H1 (cell line): ENCODE results near the gene DYSF. TPM values are rescaled to one million over a fixed set of nuclear protein-coding genes. Genes with fewer than 3 reads are reported as not detected.

Experiments
- CTCF ChIA-PET: fragments of 300-600 bp; sonication (Branson Sonifier 250); formaldehyde crosslinking; loops from one replicate; lab custom pipeline; 2021; ENCODE audit not compliant: partially characterized antibody; lab: Charles Lee
- POLR2A ChIA-PET: fragments of 300-600 bp; sonication (Branson Sonifier 250); formaldehyde crosslinking; loops from one replicate; lab custom pipeline; 2021; ENCODE audit warnings: inconsistent platforms; ENCODE audit not compliant: partially characterized antibody; lab: Charles Lee
- DNase-seq, 2 experiments: peaks; one replicate each; pipeline versions ENCODE4 v3.0.0 to v3.0.0-alpha.2; 2010 to 2022; ENCODE audit warnings: low spot score in 2 of 2, low read depth in 1 of 2, mixed read lengths in 1 of 2
- FAIRE-seq: peaks from 2 replicates; lab custom pipeline; 2011; peaks lifted over from hg19 to GRCh38; lab: Jason Lieb, UNC
- H2AFZ ChIP-seq: 2 replicates; pipeline ENCODE4 v1.8.1; 2012; ENCODE audit warnings: low read length, inconsistent platforms
- H2AK5ac ChIP-seq: 2 replicates; pipeline ENCODE4 v1.6.1; 2013; ENCODE audit warnings: low read depth, low read length
- H2BK120ac ChIP-seq: replicated peaks from 2 replicates; pipeline ENCODE3; 2013; ENCODE audit warnings: low read depth, low read length, inconsistent platforms
- H2BK12ac ChIP-seq: 2 replicates; pipeline ENCODE4 v1.6.1; 2013; ENCODE audit warnings: low read depth, low read length
- H2BK15ac ChIP-seq: 2 replicates; pipeline ENCODE4 v1.6.1; 2013; ENCODE audit warnings: low read length
- H2BK20ac ChIP-seq: 2 replicates; pipeline ENCODE4 v1.6.1; 2013; ENCODE audit warnings: low read length
- H2BK5ac ChIP-seq: 2 replicates; pipeline ENCODE4 v1.6.1; 2013; ENCODE audit warnings: low read depth, low read length
- H3K14ac ChIP-seq: 2 replicates; pipeline ENCODE4 v1.6.1; 2013; ENCODE audit warnings: inconsistent platforms; ENCODE audit not compliant: insufficient read length
- H3K18ac ChIP-seq: 2 replicates; pipeline ENCODE4 v1.6.1; 2013; ENCODE audit warnings: low read length; ENCODE audit errors: extremely low read depth
- H3K23ac ChIP-seq: 2 replicates; pipeline ENCODE4 v1.6.1; 2013; ENCODE audit warnings: inconsistent platforms; ENCODE audit not compliant: insufficient read length
- H3K23me2 ChIP-seq: 2 replicates; pipeline ENCODE4 v1.6.1; 2013; ENCODE audit warnings: low read depth, low read length
- H3K27ac ChIP-seq: 2 replicates; pipeline ENCODE4 v1.6.1; 2011; ENCODE audit warnings: low read depth, low read length, inconsistent platforms
- H3K27me3 ChIP-seq, 4 experiments: replicated peaks in 1 of 4; 1 replicate in 1 of 4; 2 replicates in 3 of 4; pipeline versions ENCODE4 v1.6.1 to v1.8.1; 2011 to 2013; ENCODE audit warnings: low read length in 3 of 4, mild to moderate bottlenecking in 3 of 4, inconsistent platforms in 2 of 4, mixed read lengths in 2 of 4, moderate library complexity in 1 of 4; ENCODE audit not compliant: control insufficient read depth in 3 of 4, insufficient read depth in 3 of 4; ENCODE audit errors: extremely low read depth in 1 of 4
- H3K36me3 ChIP-seq, 4 experiments: 2 replicates each; pipeline versions ENCODE4 v1.6.1 to v1.8.1; 2011 to 2013; ENCODE audit warnings: mild to moderate bottlenecking in 4 of 4, low read length in 3 of 4, moderate library complexity in 2 of 4, control low read depth in 1 of 4, inconsistent platforms in 1 of 4; ENCODE audit not compliant: insufficient read depth in 4 of 4, control insufficient read depth in 2 of 4
- H3K4ac ChIP-seq: replicated peaks from 2 replicates; pipeline ENCODE3; 2013; ENCODE audit warnings: low read length, low read depth, mixed read lengths, inconsistent platforms; ENCODE audit not compliant: insufficient read length
- H3K4me1 ChIP-seq, 4 experiments: replicated peaks in 1 of 4; 1 replicate in 1 of 4; 2 replicates in 3 of 4; pipeline versions ENCODE4 v1.6.1 to v1.8.1; 2011 to 2013; ENCODE audit warnings: low read length in 3 of 4, inconsistent platforms in 2 of 4, mixed read lengths in 1 of 4; ENCODE audit not compliant: insufficient read depth in 4 of 4, control insufficient read depth in 3 of 4
- H3K4me2 ChIP-seq, 2 experiments: 2 replicates each; pipeline versions ENCODE4 v1.6.1 to v1.8.1; 2011 to 2013; ENCODE audit warnings: low read depth in 2 of 2, low read length in 2 of 2, control low read depth in 1 of 2, inconsistent platforms in 1 of 2, mild to moderate bottlenecking in 1 of 2; ENCODE audit not compliant: insufficient read depth in 1 of 2
- H3K4me3 ChIP-seq, 4 experiments: fragments of 200-600, 300-600 bp in 1 of 4; sonication (generic), shearing (Covaris generic), sonication (Bioruptor Twin) in 1 of 4; 2 replicates each; pipeline versions ENCODE4 v1.5.1 to v1.8.1; 2011 to 2016; ENCODE audit warnings: low read length in 4 of 4, low read depth in 3 of 4, control low read depth in 2 of 4, inconsistent platforms in 2 of 4, mild to moderate bottlenecking in 2 of 4, mixed read lengths in 1 of 4, moderate library complexity in 1 of 4; ENCODE audit not compliant: insufficient read depth in 2 of 4; ENCODE audit errors: extremely low read depth in 1 of 4
- H3K56ac ChIP-seq: replicated peaks from 2 replicates; pipeline ENCODE3; 2013; ENCODE audit warnings: low read depth, mild to moderate bottlenecking, mixed read lengths, low read length, inconsistent platforms; ENCODE audit not compliant: insufficient read length
- H3K79me1 ChIP-seq: 2 replicates; pipeline ENCODE4 v1.6.1; 2013; ENCODE audit warnings: low read depth, low read length, control low read depth
- H3K79me2 ChIP-seq, 2 experiments: 2 replicates each; pipeline versions ENCODE4 v1.6.1 to v1.8.1; 2012 to 2013; ENCODE audit warnings: low read length in 2 of 2, mild to moderate bottlenecking in 2 of 2, inconsistent platforms in 1 of 2; ENCODE audit not compliant: insufficient read depth in 2 of 2, control insufficient read depth in 1 of 2
- H3K9ac ChIP-seq, 4 experiments: replicated peaks in 1 of 4; 1 replicate in 1 of 4; 2 replicates in 3 of 4; pipeline versions ENCODE4 v1.6.1 to v1.8.1; 2011 to 2013; ENCODE audit warnings: low read depth in 3 of 4, low read length in 3 of 4, control low read depth in 2 of 4, mild to moderate bottlenecking in 2 of 4, moderate library complexity in 2 of 4, inconsistent platforms in 1 of 4; ENCODE audit errors: extremely low read depth in 1 of 4
- H3K9me3 ChIP-seq, 2 experiments: 2 replicates each; pipeline versions ENCODE4 v1.6.1 to v1.8.1; 2012 to 2013; ENCODE audit warnings: mild to moderate bottlenecking in 2 of 2, moderate library complexity in 2 of 2, control low read depth in 1 of 2, inconsistent platforms in 1 of 2, low read depth in 1 of 2, low read length in 1 of 2, mixed read lengths in 1 of 2; ENCODE audit not compliant: insufficient read depth in 2 of 2
- H4K20me1 ChIP-seq, 2 experiments: replicated peaks in 1 of 2; 2 replicates each; pipeline versions ENCODE3 to v1.8.1; 2011 to 2013; ENCODE audit warnings: inconsistent platforms in 2 of 2, low read length in 2 of 2, mild to moderate bottlenecking in 1 of 2; ENCODE audit not compliant: insufficient read depth in 2 of 2, control insufficient read depth in 1 of 2
- H4K5ac ChIP-seq: 2 replicates; pipeline ENCODE4 v1.6.1; 2013; ENCODE audit warnings: low read length, low read depth, mixed read lengths, inconsistent platforms; ENCODE audit not compliant: insufficient read length
- H4K8ac ChIP-seq: 2 replicates; pipeline ENCODE4 v1.8.0; 2013; ENCODE audit warnings: mild to moderate bottlenecking, moderate library complexity, low read length, inconsistent platforms; ENCODE audit not compliant: insufficient read depth; ENCODE audit errors: extremely low read depth
- H4K91ac ChIP-seq: replicated peaks from 2 replicates; pipeline ENCODE3; 2013; ENCODE audit warnings: low read length, mixed read lengths, inconsistent platforms; ENCODE audit not compliant: insufficient read length
- ASH2L ChIP-seq: fragments of 200-600, 300-600 bp; sonication (generic); IDR thresholded peaks from one replicate; pipeline ENCODE4 v1.7.1; 2017; ENCODE audit warnings: low read length
- CBX8 ChIP-seq: fragments of 300-800, 300-1000 bp; sonication (generic); IDR thresholded peaks from 2 replicates; pipeline ENCODE4 v1.7.1; 2016; ENCODE audit warnings: low read depth, low read length, borderline replicate concordance
- KDM1A ChIP-seq: fragments of 200-600, 300-600 bp; sonication (generic); IDR thresholded peaks from 2 replicates; pipeline ENCODE4 v1.7.1; 2016; ENCODE audit warnings: mild to moderate bottlenecking, low read length, borderline replicate concordance
- MAX ChIP-seq: IDR thresholded peaks from 2 replicates; pipeline ENCODE4 v1.6.1; 2012; ENCODE audit warnings: inconsistent platforms
- SUZ12 ChIP-seq: fragments of 200-600 bp; sonication (generic); IDR thresholded peaks from 2 replicates; pipeline ENCODE4 v1.6.1; 2012; ENCODE audit warnings: mild to moderate bottlenecking, inconsistent platforms, low read length, moderate library complexity, mixed read lengths
- WGBS, 2 experiments: shearing (Covaris generic) in 1 of 2; methylation state at CpG; one replicate each; pipeline versions ENCODE4 v1.1.6 to v1.1.7; 2013 to 2015; ENCODE audit warnings: low lambda C conversion rate in 2 of 2, mixed read lengths in 2 of 2, inconsistent platforms in 1 of 2, low coverage in 1 of 2, missing lambda C conversion rate in 1 of 2; ENCODE audit not compliant: insufficient replicate concordance in 2 of 2, insufficient coverage in 1 of 2, insufficient read length in 1 of 2; ENCODE audit errors: extremely low coverage in 1 of 2, missing lambda C conversion rate in 1 of 2; 5-methylcytosine and 5-hydroxymethylcytosine counted together
- polyA plus RNA-seq, 7 experiments: library from polyadenylated mRNA; depleted of rRNA in 3 of 7; stranded (reverse) in 5 of 7; unstranded in 2 of 7; fragments of >200 nt in 5 of 7; fragments of 200-250 nt in 2 of 7; gene quantifications; 1 replicate in 5 of 7; 2 replicates in 1 of 7; 4 replicates in 1 of 7; pipeline versions ENCODE4 v1.2.1 to v1.2.3, GENCODE V29; 2011 to 2013; ENCODE audit warnings: missing spikeins in 2 of 7, mixed read lengths in 2 of 7
- total RNA-seq: library from RNA; stranded (reverse); fragmentation: NEBNext Ultra II Directional; extraction: Animal tissue kit (Norgen Biotek cat#: 25700); gene quantifications from 2 replicates; pipeline ENCODE4 v1.2.1, GENCODE V29; 2021

Gene DYSF
- total and polyA plus RNA-seq, 2 of the 8 experiments (the other 6 are each of a cell fraction or from before 2014, with no cell fraction given) = 5.8 to 7.1 TPM

GRCh38 chr2:71713581-71714580 is 260.5 kb downstream of the DYSF start:
- 86% methylated on average over 11 of the region's 11 CpGs; no CpG with 5 or more reads in 1 of the 2 experiments for WGBS, 2 experiments
- no peak for FAIRE-seq
- ChIA-PET POLR2A (no interaction called here), CTCF (no interaction called here)
- Histone ChIP-seq H3K23me2 (no peaks in the 10 kb centered on the region), H2BK15ac (no peak overlapping the region), H2BK5ac (no peak overlapping the region), H3K14ac (no peak overlapping the region), H3K4ac (no peak overlapping the region), H3K27ac (no peak overlapping the region), H4K8ac (no peak overlapping the region), H3K56ac (no peak overlapping the region), H3K18ac (no peak overlapping the region), H3K79me2 (no peaks in the 10 kb centered on the region), H2AFZ (no peak overlapping the region), H2BK12ac (no peak overlapping the region), H2BK120ac (no peak overlapping the region), H3K4me2 (no peak overlapping the region), H3K9ac (no peak overlapping the region), H4K20me1 (no peaks in the 10 kb centered on the region), H4K91ac (no peak overlapping the region), H3K23ac (no peak overlapping the region), H3K79me1 (no peaks in the 10 kb centered on the region), H3K4me1 (no peaks in the 10 kb centered on the region), H3K36me3 (no peaks in the 10 kb centered on the region), H3K4me3 (no peak overlapping the region), H2AK5ac (no peak overlapping the region), H3K9me3 (no peaks in the 10 kb centered on the region), H4K5ac (no peak overlapping the region), H2BK20ac (no peak overlapping the region), H3K27me3 (no peaks in the 10 kb centered on the region)
- DNase-seq = no peak
- no peak for TF ChIP-seq MAX
- TF ChIP-seq ASH2L = no peak
- TF ChIP-seq CBX8 = no peak
- TF ChIP-seq KDM1A = no peak
- no peak for TF ChIP-seq SUZ12
